GM12891 (cell line): ENCODE results near the gene VSTM2B.

Experiments
- POLR2A ChIP-seq: IDR thresholded peaks from 2 replicates; pipeline ENCODE4 v1.6.1; 2011; ENCODE audit warnings: low read depth, low read length, control low read depth
- POLR2AphosphoS5 ChIP-seq: IDR thresholded peaks from 2 replicates; pipeline ENCODE4 v1.6.1; 2011; ENCODE audit warnings: low read depth, low read length, control low read depth
- TAF1 ChIP-seq: IDR thresholded peaks from 2 replicates; pipeline ENCODE4 v1.6.1; 2011; ENCODE audit warnings: low read depth, low read length, control low read depth

DNA sequence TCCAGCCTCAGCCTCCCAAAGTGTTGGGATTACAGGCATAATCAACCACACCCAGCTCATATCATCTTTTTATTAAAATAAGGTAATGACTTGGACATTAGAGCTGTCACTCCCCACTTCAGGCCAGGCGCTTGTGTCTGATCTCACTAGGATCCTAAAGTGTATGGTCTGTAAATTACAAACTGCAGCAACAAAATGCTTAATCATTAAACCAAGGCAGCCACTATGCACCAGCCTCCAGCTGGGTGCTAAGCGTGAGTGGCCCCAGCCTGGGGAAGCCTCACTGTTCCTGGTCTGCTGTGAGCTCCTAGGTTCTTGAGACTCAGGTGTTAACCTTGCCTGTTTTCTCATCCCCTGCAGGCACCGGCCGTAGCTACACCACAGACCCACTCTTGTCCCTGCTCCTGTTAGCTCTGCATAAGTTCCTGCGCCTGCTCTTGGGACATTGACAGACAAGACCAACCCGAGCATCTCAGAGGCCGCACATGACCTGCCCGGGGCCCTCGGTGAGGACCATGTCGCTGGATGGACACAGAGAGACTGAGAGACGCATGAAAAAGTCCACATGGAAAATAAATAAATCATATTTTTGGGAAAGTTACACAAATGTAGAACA lies 37.8 kb downstream of the VSTM2B start:
- TF ChIP-seq POLR2A (no peak), POLR2AphosphoS5 (no peak), TAF1 (no peak)
